GM21619 (cell line): ENCODE measurements around the gene HNRNPR.
"Not testable (repeated sequence)": the region's sequence is repeated elsewhere in the genome, so short reads cannot be mapped to it uniquely, and the experiment has no call there.

Experiments
- ATAC-seq: cut with Tn5 transposase; IDR thresholded peaks from one replicate; pipeline ENCODE4 v1.9.1; 2021; ENCODE audit not compliant: unreplicated experiment

Gene HNRNPR

GRCh38 chr1:23257371-23257770 lies 86.7 kb downstream of the HNRNPR start:
- not testable (repeated sequence) for ATAC-seq
